CD4-positive, alpha-beta T cell treated with Interleukin-4 for 1 hour (primary cell): ENCODE data around the gene CYB5R4.
"Not testable (repeated sequence)": the region's sequence is repeated elsewhere in the genome, so short reads cannot be mapped to it uniquely, and the experiment has no call there.

Experiments
- DNase-seq, 2 donors: peaks; one replicate each; pipeline ENCODE4 v3.0.0-alpha.2; 2020 to 2022

The CYB5R4 gene

GRCh38 chr6:83867527-83868161 is 8.2 kb downstream of the CYB5R4 start:
- peak; percentile 14 to 79 for DNase-seq

- no peak for DNase-seq
Measured at GRCh38 chr6:83868639-83869038, 9.2 kb downstream of the CYB5R4 start.

- DNase-seq: no peak
Measured at GRCh38 chr6:83870649-83871048, 11.2 kb downstream of the CYB5R4 start.

DNA sequence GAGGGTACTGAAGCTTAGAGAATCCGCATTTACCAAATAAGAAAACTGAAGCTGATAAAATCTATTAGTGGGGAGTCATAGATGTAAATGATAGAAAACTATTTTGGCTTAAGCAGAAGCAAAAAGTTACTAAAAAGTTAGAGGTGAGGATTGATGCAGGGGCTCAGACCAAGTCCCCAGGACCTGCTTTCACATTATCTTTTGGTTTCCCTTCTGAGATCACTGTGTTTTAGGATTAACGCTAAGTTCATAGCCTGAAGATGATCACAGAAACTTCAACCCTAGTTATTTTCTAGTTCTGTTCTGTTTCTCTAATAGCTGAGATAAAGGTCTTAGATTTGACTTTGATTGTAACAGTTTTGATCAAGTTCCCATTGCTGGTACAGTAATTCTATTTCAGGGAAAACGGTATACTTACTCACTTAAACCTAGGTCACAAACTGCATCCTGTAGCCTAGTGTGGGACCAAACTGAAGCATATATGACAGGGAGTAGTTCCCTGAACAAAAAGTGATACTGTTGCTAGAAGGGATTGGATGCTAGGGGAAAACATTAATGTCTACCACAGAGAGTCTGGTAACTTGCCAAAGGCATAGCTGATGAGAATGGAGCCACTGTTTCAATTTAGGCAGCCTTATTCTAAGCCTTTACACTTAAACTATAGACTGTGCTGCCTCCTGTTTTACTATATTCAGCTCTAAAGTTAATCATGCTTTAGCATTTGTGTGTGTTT is 13.1 kb downstream of the CYB5R4 start:
- DNase-seq: no peak

DNA sequence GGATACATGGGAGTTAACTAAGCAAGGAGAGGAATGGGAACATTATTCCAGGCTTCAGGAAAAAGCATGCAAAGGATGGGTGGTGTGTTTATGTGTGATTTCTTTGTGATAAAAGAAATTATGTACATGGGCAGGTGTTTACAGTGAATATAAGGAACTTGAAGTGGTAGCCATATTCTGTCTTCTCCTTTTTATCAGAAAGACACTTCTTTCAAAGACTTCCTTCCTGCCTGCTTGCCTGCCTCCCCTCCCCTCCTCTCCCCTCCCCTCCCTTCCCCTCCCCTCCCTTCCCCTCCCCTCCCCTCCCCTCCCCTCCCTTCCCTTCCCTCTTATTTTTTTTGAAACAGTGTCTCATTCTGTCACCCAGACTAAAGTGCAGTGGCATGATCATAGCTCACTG is 14.4 kb downstream of the CYB5R4 start:
- no peak for DNase-seq

- DNase-seq: no peak
Measured at GRCh38 chr6:83875843-83876242, 16.4 kb downstream of the CYB5R4 start.

DNA sequence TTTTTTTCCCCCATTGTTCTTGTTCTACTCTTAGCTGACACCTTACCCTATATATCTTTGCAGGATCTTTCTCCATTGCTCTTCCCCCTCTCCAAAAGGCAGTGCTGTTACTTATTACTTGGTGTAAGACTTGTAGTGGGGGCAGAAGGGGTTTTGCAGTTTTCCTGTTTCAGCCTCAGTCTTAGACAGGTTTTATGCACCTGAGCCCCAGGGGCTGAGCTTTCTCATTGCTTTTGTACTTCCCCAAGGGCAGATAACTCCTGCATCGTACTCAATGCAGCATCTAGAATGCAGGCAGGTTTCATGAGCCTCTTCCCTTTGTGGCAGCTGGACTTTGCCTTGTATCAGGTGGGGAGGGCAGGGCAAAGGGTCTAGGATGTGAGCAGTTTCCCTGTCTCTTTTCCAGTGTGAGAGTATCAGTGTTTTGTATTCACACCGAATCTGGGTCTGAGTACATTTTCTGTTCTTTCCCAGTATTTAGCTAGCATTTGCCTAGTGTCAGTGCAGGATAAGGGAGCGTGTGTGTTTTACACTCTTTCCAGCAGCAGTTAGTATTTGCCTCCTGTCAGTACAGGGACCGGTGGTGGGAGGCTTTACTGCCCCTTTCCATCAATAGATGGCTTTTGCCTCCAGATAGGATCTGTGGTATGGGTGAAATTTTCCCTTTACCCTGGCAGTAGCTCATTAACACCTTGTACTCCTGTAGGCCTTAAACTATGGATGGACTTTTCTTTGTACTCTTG is 19.6 kb downstream of the CYB5R4 start:
- DNase-seq: no peak

- DNase-seq: no peak
Measured at GRCh38 chr6:83879746-83880145, 20.3 kb downstream of the CYB5R4 start.

- no peak for DNase-seq
Measured at GRCh38 chr6:83883240-83883639, 23.8 kb downstream of the CYB5R4 start.

GRCh38 chr6:83884523-83884922 is 25.0 kb downstream of the CYB5R4 start:
- peak in 1 of 2 donors; percentile 68 for DNase-seq

GRCh38 chr6:83885984-83886383 is 26.5 kb downstream of the CYB5R4 start:
- DNase-seq: no peak

DNA sequence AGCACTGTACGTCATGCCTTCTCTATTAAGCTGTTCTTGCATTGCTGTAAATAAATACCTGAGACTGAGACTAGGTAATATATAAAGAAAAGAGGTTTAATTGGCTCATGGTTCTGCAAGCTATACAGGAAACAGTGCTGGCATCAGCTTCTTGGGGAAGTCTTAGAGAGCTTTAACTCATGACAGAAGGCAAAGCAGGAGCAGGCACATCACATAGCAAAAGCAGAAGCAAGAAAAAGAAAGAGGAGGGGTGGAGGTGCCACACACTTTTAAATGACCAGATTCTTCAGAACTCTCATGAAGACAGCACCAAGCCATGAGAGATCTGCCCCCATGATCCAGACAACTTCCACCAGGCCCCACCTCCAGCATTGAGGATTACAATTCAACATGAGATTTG is 30.1 kb downstream of the CYB5R4 start:
- no peak for DNase-seq

- no peak for DNase-seq
Measured at GRCh38 chr6:83890520-83890919, 31.0 kb downstream of the CYB5R4 start.

DNA sequence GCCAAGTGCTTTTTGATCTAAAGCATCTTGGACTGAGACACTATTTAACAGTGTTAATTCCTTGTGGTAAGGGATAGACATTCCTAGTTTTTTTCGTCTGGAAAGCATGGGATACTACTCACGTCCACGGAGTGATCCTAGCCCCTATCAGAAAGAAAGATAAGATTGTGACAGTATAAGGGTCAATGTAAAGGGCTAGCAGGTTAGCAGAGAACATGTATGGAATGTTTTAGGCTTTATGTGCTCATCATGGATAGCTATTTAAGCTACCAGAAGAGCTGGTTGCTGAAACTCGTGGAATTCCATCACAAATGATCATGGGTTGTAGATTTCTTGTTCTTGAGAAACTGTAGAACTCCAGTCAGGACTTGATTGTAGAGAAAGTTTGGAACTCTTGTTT is 32.1 kb downstream of the CYB5R4 start:
- DNase-seq: no peak

DNA sequence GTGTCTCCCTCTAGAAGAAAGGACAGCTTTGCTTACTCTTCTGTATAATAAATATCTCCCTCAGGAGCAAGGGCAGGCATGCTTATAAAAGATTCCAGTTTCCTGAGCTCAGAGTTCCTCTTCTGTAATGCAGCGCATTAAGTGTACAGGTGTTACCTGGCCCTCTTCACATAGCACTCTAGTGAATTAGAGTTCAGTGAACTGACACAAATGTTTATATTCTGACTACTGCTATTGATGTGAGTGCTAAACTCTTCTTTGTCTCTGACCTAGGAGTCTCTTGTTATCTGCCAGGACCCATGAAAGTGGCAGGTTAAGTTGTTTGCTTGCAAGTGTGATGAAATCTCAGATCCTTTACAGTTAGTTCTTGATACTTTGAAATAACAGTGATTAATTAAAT is 33.5 kb downstream of the CYB5R4 start:
- DNase-seq: no peak

GRCh38 chr6:83897094-83897493 is 37.6 kb downstream of the CYB5R4 start:
- not testable (repeated sequence) for DNase-seq

DNA sequence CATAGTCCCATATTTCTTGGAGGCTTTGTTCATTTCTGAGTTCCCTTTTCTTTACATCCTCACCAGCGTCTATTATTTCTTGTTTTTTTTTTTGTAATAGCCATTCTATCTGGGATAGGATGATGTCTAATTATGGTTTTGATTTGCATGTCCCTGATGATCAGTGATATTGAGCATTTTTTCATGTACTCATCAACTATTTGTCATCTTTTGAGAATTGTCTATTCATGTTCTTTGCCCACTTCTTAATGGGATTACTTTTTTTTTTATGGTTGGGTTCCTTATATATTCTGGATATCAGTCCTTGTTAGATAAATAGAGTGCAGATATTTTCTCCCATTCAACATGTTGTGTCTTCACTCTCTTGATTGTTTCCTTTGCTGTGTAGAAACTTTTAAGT is 42.1 kb downstream of the CYB5R4 start:
- no peak for DNase-seq

GRCh38 chr6:83904395-83904794 is 44.9 kb downstream of the CYB5R4 start:
- no peak for DNase-seq

GRCh38 chr6:83905648-83906047 is 46.2 kb downstream of the CYB5R4 start:
- DNase-seq: no peak

GRCh38 chr6:83907623-83908390 is 48.3 kb downstream of the CYB5R4 start:
- not testable (repeated sequence) for DNase-seq

GRCh38 chr6:83908813-83909212 is 49.3 kb downstream of the CYB5R4 start:
- DNase-seq: no peak

GRCh38 chr6:83911278-83911677 is 51.8 kb downstream of the CYB5R4 start:
- DNase-seq: no peak

DNA sequence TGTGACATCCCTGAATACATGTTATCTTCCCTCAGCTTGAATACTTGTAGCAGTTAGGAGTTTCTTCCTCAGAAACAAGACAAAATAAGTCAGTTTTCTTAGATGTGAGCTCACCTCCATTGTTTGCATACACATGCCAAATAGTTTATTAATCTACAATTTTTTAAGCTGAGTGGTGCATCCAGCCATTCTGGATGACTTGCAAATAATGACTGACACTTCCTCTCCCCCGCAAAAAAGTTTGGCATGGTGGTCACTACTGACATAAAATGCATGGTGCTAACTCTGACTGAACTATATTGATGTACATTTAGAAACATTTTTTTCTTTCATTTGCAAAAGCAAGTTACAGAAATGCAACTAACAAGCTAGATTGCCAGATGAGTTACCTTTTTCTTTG is 55.5 kb downstream of the CYB5R4 start:
- no peak for DNase-seq
